Trophoblast cell (in vitro differentiated cells and primary cell): ENCODE measurements around the gene UTY.

ENCODE experiments used
- DNase-seq, 2 donors: peaks; one replicate each; pipeline ENCODE4 v3.0.0-alpha.2; 2016
- H2AFZ ChIP-seq: 2 replicates; pipeline ENCODE4 v1.6.1; 2013; ENCODE audit warnings: low read length, moderate library complexity, mild to moderate bottlenecking; ENCODE audit not compliant: insufficient read depth, poor library complexity
- H2AK5ac ChIP-seq: 2 replicates; pipeline ENCODE4 v1.6.1; 2013; ENCODE audit warnings: mild to moderate bottlenecking, low read length
- H2BK120ac ChIP-seq: 2 replicates; pipeline ENCODE4 v1.6.1; 2013; ENCODE audit warnings: low read length, mild to moderate bottlenecking, moderate library complexity; ENCODE audit not compliant: insufficient read depth, poor library complexity
- H2BK12ac ChIP-seq: 2 replicates; pipeline ENCODE4 v1.6.1; 2013; ENCODE audit warnings: mild to moderate bottlenecking, low read length, moderate library complexity
- H2BK5ac ChIP-seq: 2 replicates; pipeline ENCODE4 v1.6.1; 2013; ENCODE audit warnings: low read length, low read depth, moderate library complexity, mild to moderate bottlenecking; ENCODE audit not compliant: poor library complexity
- H3K14ac ChIP-seq: 2 replicates; pipeline ENCODE4 v1.6.1; 2013; ENCODE audit warnings: mild to moderate bottlenecking, low read length
- H3K18ac ChIP-seq: 2 replicates; pipeline ENCODE4 v1.6.1; 2013; ENCODE audit warnings: mild to moderate bottlenecking, low read length
- H3K23ac ChIP-seq: 2 replicates; pipeline ENCODE4 v1.6.1; 2013; ENCODE audit warnings: low read length
- H3K27ac ChIP-seq: 2 replicates; pipeline ENCODE4 v1.5.1; 2013; ENCODE audit warnings: low read depth, mild to moderate bottlenecking, inconsistent platforms, low read length, moderate library complexity
- H3K27me3 ChIP-seq: 2 replicates; pipeline ENCODE4 v1.6.1; 2013; ENCODE audit warnings: inconsistent platforms, mild to moderate bottlenecking, low read length, moderate library complexity; ENCODE audit not compliant: insufficient read depth
- H3K36me3 ChIP-seq, 2 experiments: 1 replicate in 1 of 2; 2 replicates in 1 of 2; pipeline ENCODE4 v1.6.1; 2013; ENCODE audit warnings: low read length in 2 of 2, mild to moderate bottlenecking in 2 of 2, moderate library complexity in 1 of 2; ENCODE audit not compliant: insufficient read depth in 2 of 2, control insufficient read depth in 1 of 2
- H3K4ac ChIP-seq: 2 replicates; pipeline ENCODE4 v1.6.1; 2013; ENCODE audit warnings: low read depth, mild to moderate bottlenecking, low read length, moderate library complexity
- H3K4me1 ChIP-seq, 2 experiments: 1 replicate in 1 of 2; 2 replicates in 1 of 2; pipeline ENCODE4 v1.6.1; 2013; ENCODE audit warnings: low read length in 2 of 2, mild to moderate bottlenecking in 2 of 2, moderate library complexity in 1 of 2; ENCODE audit not compliant: insufficient read depth in 2 of 2, control insufficient read depth in 1 of 2
- H3K4me2 ChIP-seq: 2 replicates; pipeline ENCODE4 v1.6.1; 2013; ENCODE audit warnings: inconsistent platforms, mild to moderate bottlenecking, low read length, moderate library complexity
- H3K4me3 ChIP-seq: 2 replicates; pipeline ENCODE4 v1.5.1; 2013; ENCODE audit warnings: mild to moderate bottlenecking, low read depth, low read length, inconsistent platforms
- H3K79me1 ChIP-seq: one replicate; pipeline ENCODE4 v1.6.1; 2013; ENCODE audit warnings: low read length
- H3K79me2 ChIP-seq: 2 replicates; pipeline ENCODE4 v1.6.1; 2013; ENCODE audit warnings: low read length, mild to moderate bottlenecking; ENCODE audit not compliant: control insufficient read depth, insufficient read depth, poor library complexity
- H3K9ac ChIP-seq: 2 replicates; pipeline ENCODE4 v1.6.1; 2013; ENCODE audit warnings: mild to moderate bottlenecking, low read length
- H3K9me3 ChIP-seq: 2 replicates; pipeline ENCODE4 v1.6.1; 2013; ENCODE audit warnings: low read depth, mild to moderate bottlenecking, control low read depth, inconsistent platforms, low read length; ENCODE audit not compliant: insufficient read depth
- H4K12ac ChIP-seq: 2 replicates; pipeline ENCODE4 v1.6.1; 2013; ENCODE audit warnings: low read depth, mild to moderate bottlenecking, low read length, moderate library complexity
- H4K8ac ChIP-seq: 2 replicates; pipeline ENCODE4 v1.6.1; 2013; ENCODE audit warnings: low read depth, mild to moderate bottlenecking, low read length, moderate library complexity
- H4K91ac ChIP-seq: one replicate; pipeline ENCODE4 v1.6.1; 2013; ENCODE audit warnings: low read depth, mild to moderate bottlenecking, low read length, moderate library complexity
- WGBS: extraction: QIAGEN DNeasy Blood & Tissue Kit; methylation state at CpG from one replicate; pipeline ENCODE4 v1.1.7; 2013; ENCODE audit warnings: missing lambda C conversion rate; ENCODE audit not compliant: insufficient read length, insufficient coverage; ENCODE audit errors: extremely low coverage; 5-methylcytosine and 5-hydroxymethylcytosine counted together

Gene UTY

DNA sequence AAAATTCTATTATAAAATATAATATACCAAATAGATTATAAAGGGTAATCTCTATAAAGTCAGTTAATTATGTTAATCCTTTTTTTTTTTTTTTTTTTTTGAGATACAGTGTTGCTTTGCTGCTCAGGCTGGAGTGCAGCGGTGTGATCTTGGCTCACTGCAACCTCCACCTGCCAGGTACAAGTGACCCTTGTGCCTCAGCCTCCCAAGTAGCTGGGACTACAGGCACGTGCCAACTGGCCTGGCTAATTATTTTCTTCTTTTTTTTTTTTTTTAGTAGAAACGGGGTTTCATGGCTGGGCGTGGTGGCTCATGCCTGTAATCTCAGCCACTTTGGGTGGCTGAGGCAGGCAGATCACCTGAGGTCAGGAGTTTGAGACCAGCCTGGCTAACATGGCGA lies 141.9 kb downstream of the UTY start:
- no CpG with 5 or more reads among the region's 5 CpGs for WGBS
- Histone ChIP-seq H3K9ac (no peak overlapping the region), H3K79me1 (peaks cover 20% of the 10 kb centered on the region), H3K79me2 (no peaks in the 10 kb centered on the region), H3K9me3 (no peaks in the 10 kb centered on the region), H4K91ac (peak overlapping the region; percentile 47), H3K27ac (peak overlapping the region; percentile 34), H3K4me3 (no peak overlapping the region), H2AK5ac (no peak overlapping the region), H2BK12ac (peak overlapping the region; percentile 76), H4K8ac (no peak overlapping the region), H3K14ac (no peak overlapping the region), H2AFZ (no peak overlapping the region), H2BK120ac (no peak overlapping the region), H3K4me1 (peaks cover 15 to 18% of the 10 kb centered on the region in 2 experiments), H3K4ac (no peak overlapping the region), H3K18ac (no peak overlapping the region), H3K27me3 (no peaks in the 10 kb centered on the region), H4K12ac (no peak overlapping the region), H3K23ac (no peak overlapping the region), H3K36me3 (peaks cover 8 to 19% of the 10 kb centered on the region in 2 experiments), H2BK5ac (no peak overlapping the region), H3K4me2 (no peak overlapping the region)
- no peak for DNase-seq

DNA sequence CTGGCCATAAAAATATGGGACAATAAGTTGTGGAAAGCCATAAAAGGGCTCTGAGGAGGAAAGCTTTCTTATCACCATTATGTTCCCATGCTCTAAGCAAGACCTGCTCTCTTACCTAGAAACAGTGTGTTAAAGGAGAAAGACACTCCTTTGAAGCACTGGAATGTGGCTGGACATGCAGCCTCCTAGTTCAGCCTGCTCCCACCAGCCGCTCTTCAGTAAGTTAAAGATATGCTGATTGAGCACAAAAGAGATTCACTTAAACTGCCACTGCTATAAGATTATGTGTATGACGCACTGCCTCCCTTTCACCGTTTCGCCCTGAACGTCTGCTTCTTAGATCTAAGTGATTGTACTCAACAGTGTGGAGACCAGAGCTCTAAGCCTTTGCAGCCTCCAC lies 146.0 kb downstream of the UTY start:
- no CpG with 5 or more reads among the region's 5 CpGs for WGBS
- Histone ChIP-seq H3K79me2 (peaks cover 2% of the 10 kb centered on the region), H3K4me2 (peak overlapping the region; percentile 20), H3K4me3 (no peak overlapping the region), H3K9me3 (no peaks in the 10 kb centered on the region), H3K4me1 (peaks cover 15 to 17% of the 10 kb centered on the region in 2 experiments), H3K27me3 (no peaks in the 10 kb centered on the region), H3K9ac (no peak overlapping the region), H3K18ac (peak overlapping the region; percentile 73), H2AFZ (no peak overlapping the region), H2BK5ac (peak overlapping the region; percentile 84), H4K8ac (no peak overlapping the region), H3K4ac (no peak overlapping the region), H3K23ac (no peak overlapping the region), H2BK12ac (no peak overlapping the region), H4K91ac (no peak overlapping the region), H3K36me3 (peaks cover 0 to 9% of the 10 kb centered on the region in 2 experiments), H2BK120ac (no peak overlapping the region), H3K27ac (peak overlapping the region; percentile 89), H3K79me1 (peaks cover 17% of the 10 kb centered on the region), H4K12ac (no peak overlapping the region), H3K14ac (no peak overlapping the region), H2AK5ac (no peak overlapping the region)
- peak in 1 of 2 donors; percentile 70 for DNase-seq

GRCh38 chrY:13330651-13331050 lies 149.2 kb downstream of the UTY start:
- H2BK120ac ChIP-seq: peak overlapping the region; percentile 63
- H4K12ac ChIP-seq: peak overlapping the region; percentile 43
- WGBS: no CpG with 5 or more reads among the region's 2 CpGs
- no peaks in the 10 kb centered on the region for H3K27me3 ChIP-seq
- no peak overlapping the region for H3K4me3 ChIP-seq
- no peak for DNase-seq
- peaks cover 15% of the 10 kb centered on the region for H3K79me1 ChIP-seq
- no peak overlapping the region for H3K23ac ChIP-seq
- peaks cover 12 to 17% of the 10 kb centered on the region in 2 experiments for H3K4me1 ChIP-seq
- H2BK5ac ChIP-seq: peak overlapping the region; percentile 61
- H3K79me2 ChIP-seq: peaks cover 2% of the 10 kb centered on the region
- H2AFZ ChIP-seq: no peak overlapping the region
- peak overlapping the region; percentile 64 for H3K4ac ChIP-seq
- peak overlapping the region; percentile 67 for H3K27ac ChIP-seq
- H4K91ac ChIP-seq: peak overlapping the region; percentile 85
- H3K36me3 ChIP-seq: peaks cover 2 to 6% of the 10 kb centered on the region in 2 experiments
- H2BK12ac ChIP-seq: peak overlapping the region; percentile 28
- peak overlapping the region; percentile 14 for H2AK5ac ChIP-seq
- H3K18ac ChIP-seq: peak overlapping the region; percentile 58
- H3K4me2 ChIP-seq: no peak overlapping the region
- peak overlapping the region; percentile 53 for H3K14ac ChIP-seq
- H3K9ac ChIP-seq: no peak overlapping the region
- no peaks in the 10 kb centered on the region for H3K9me3 ChIP-seq
- peak overlapping the region; percentile 50 for H4K8ac ChIP-seq

GRCh38 chrY:13312966-13313365 lies 166.9 kb downstream of the UTY start:
- H3K4ac ChIP-seq: no peak overlapping the region
- no peak overlapping the region for H4K12ac ChIP-seq
- no peaks in the 10 kb centered on the region for H3K79me2 ChIP-seq
- H4K8ac ChIP-seq: no peak overlapping the region
- H3K4me1 ChIP-seq: no peaks in the 10 kb centered on the region
- no peak overlapping the region for H2BK120ac ChIP-seq
- WGBS: no CpG with 5 or more reads among the region's 1 CpG
- no peak overlapping the region for H3K23ac ChIP-seq
- no peak overlapping the region for H3K4me3 ChIP-seq
- no peak overlapping the region for H2AK5ac ChIP-seq
- no peak overlapping the region for H2BK12ac ChIP-seq
- DNase-seq: no peak
- H3K27ac ChIP-seq: no peak overlapping the region
- H4K91ac ChIP-seq: no peak overlapping the region
- no peaks in the 10 kb centered on the region for H3K9me3 ChIP-seq
- H3K9ac ChIP-seq: no peak overlapping the region
- no peaks in the 10 kb centered on the region for H3K27me3 ChIP-seq
- H3K79me1 ChIP-seq: peaks cover 3% of the 10 kb centered on the region
- H3K14ac ChIP-seq: no peak overlapping the region
- no peak overlapping the region for H3K4me2 ChIP-seq
- H2BK5ac ChIP-seq: no peak overlapping the region
- no peak overlapping the region for H2AFZ ChIP-seq
- H3K36me3 ChIP-seq: peaks cover 0 to 3% of the 10 kb centered on the region in 2 experiments
- H3K18ac ChIP-seq: no peak overlapping the region
